Right ventricle myocardium superior (tissue), 1 donor: ENCODE data around the gene SAP25. TPM values are rescaled to one million over a fixed set of nuclear protein-coding genes. Genes with fewer than 3 reads are reported as not detected.
A peak's percentile ranks its signal among the peaks of the same experiment; 100 is the strongest.
"Not testable (repeated sequence)": the region's sequence is repeated elsewhere in the genome, so short reads cannot be mapped to it uniquely, and the experiment has no call there.

Experiments
- ATAC-seq: fragments of 200-7000 bp; cut with Tn5 transposase; one replicate; pipeline ENCODE4 v1.9.1; 2020; ENCODE audit warnings: mild to moderate bottlenecking; ENCODE audit not compliant: poor library complexity
- DNase-seq: peaks from one replicate; pipeline ENCODE4 v3.0.0-alpha.2; 2020
- intact Hi-C: fragments of 100-400 bp; cut with DNase I; formaldehyde crosslinking; loops from one replicate; pipeline ENCODE4 v1.11.2; 2022
- total RNA-seq: library from RNA; stranded (reverse); fragmentation: NEBNext Ultra II Directional; extraction: Animal tissue kit (Norgen Biotek cat#: 25700); gene quantifications from one replicate; pipeline ENCODE4 v1.2.1, GENCODE V29; 2021
- donor health status: DM: no; HTN: yes; CAD: no; lungs with severe emphysema.

The SAP25 gene
- total RNA-seq, 1 donor from 2014 or later = 0.54 TPM

- intact Hi-C loops = loop anchor here (10.0 kb wide), 1 partner anchor 158 kb away; the partner anchor contains the start of gene EPO
- no peak for ATAC-seq
- DNase-seq = no peak
Observed at GRCh38 chr7:100567031-100567730, 6.5 kb downstream of the SAP25 start.

- ATAC-seq (no peak), DNase-seq (no peak)
- intact Hi-C loops = loop anchor here (10.0 kb wide), 1 partner anchor 159 kb away; the partner anchor contains the start of gene EPO
Observed at GRCh38 chr7:100566018-100566531, 7.6 kb downstream of the SAP25 start.

- ATAC-seq (no peak), DNase-seq (no peak)
- intact Hi-C loops = loop anchor here (10.0 kb wide), 1 partner anchor 160 kb away; the partner anchor contains the start of gene EPO
Observed at GRCh38 chr7:100565133-100565571, 8.5 kb downstream of the SAP25 start.

- intact Hi-C loops = loop anchor here (5.0 to 10.0 kb wide), 3 partner anchors 97 to 160 kb away; partner anchors contain the start of genes EPO and GIGYF1
- DNase-seq, ATAC-seq: not testable (repeated sequence)
Observed at GRCh38 chr7:100564405-100564804, 9.3 kb downstream of the SAP25 start.

GRCh38 chr7:100563809-100564400 lies 9.8 kb downstream of the SAP25 start:
- DNase-seq (peak; percentile 90), ATAC-seq (peak; percentile 69)
- intact Hi-C loops = loop anchor here (5.0 to 10.0 kb wide), 3 partner anchors 97 to 161 kb away; partner anchors contain the start of genes EPO and GIGYF1

GRCh38 chr7:100563100-100563564 lies 10.6 kb downstream of the SAP25 start:
- ATAC-seq (no peak), DNase-seq (no peak)
- intact Hi-C loops = loop anchor here (5.0 to 10.0 kb wide), 3 partner anchors 96 to 162 kb away; partner anchors contain the start of genes EPO and GIGYF1

GRCh38 chr7:100562195-100563099 lies 11.3 kb downstream of the SAP25 start:
- intact Hi-C loops = loop anchor here (5.0 to 10.0 kb wide), 3 partner anchors 95 to 162 kb away; partner anchors contain the start of genes EPO and GIGYF1
- no peak for DNase-seq
- ATAC-seq = no peak

- no peak for DNase-seq
- intact Hi-C loops = loop anchor here (5.0 to 10.0 kb wide), 3 partner anchors 94 to 163 kb away; partner anchors contain the start of genes EPO and GIGYF1
- no peak for ATAC-seq
Observed at GRCh38 chr7:100561491-100562194, 12.1 kb downstream of the SAP25 start.

- intact Hi-C loops = no loop called here
- ATAC-seq (no peak), DNase-seq (no peak)
Observed at GRCh38 chr7:100559127-100559526, 14.6 kb downstream of the SAP25 start.

GRCh38 chr7:100556541-100556940 lies 17.2 kb downstream of the SAP25 start:
- intact Hi-C loops = no loop called here
- no peak for ATAC-seq
- DNase-seq = no peak

GRCh38 chr7:100555701-100556100 lies 18.0 kb downstream of the SAP25 start:
- no peak for DNase-seq
- intact Hi-C loops = no loop called here
- ATAC-seq = no peak

- intact Hi-C loops = no loop called here
- DNase-seq = no peak
- no peak for ATAC-seq
Observed at GRCh38 chr7:100553032-100553431, 20.7 kb downstream of the SAP25 start.

GRCh38 chr7:100552532-100552931 lies 21.2 kb downstream of the SAP25 start:
- DNase-seq (no peak), ATAC-seq (no peak)
- intact Hi-C loops = no loop called here

- ATAC-seq, DNase-seq, intact Hi-C loops: not testable (repeated sequence)
Observed at GRCh38 chr7:100548446-100548845, 25.3 kb downstream of the SAP25 start.

- DNase-seq = no peak
- intact Hi-C loops = no loop called here
- no peak for ATAC-seq
Observed at GRCh38 chr7:100547872-100548271, 25.8 kb downstream of the SAP25 start.

- intact Hi-C loops = no loop called here
- ATAC-seq = no peak
- no peak for DNase-seq
Observed at GRCh38 chr7:100546926-100547800, 26.5 kb downstream of the SAP25 start.
